Activated CD4-positive, alpha-beta T cell treated with anti-CD3 and anti-CD28 coated beads, Interleukin-2, Interleukin-4, amounts not matched to agents 100 ng/mL and 50 ng/mL, durations not matched to agents 16 hours and 8 hours (primary cell): ENCODE results near the gene EFNA4.

Experiments used
- DNase-seq: peaks from one replicate; pipeline ENCODE4 v3.0.0-alpha.2; 2020; ENCODE audit warnings: low spot score

Gene EFNA4

GRCh38 chr1:155073377-155074242 lies 10.1 kb downstream of the EFNA4 start:
- DNase-seq, result no peak

GRCh38 chr1:155075535-155075934 lies 12.0 kb downstream of the EFNA4 start:
- DNase-seq, result no peak

- no peak for DNase-seq
These were observed 12.8 kb downstream of the EFNA4 start for GRCh38 chr1:155076371-155076770.

DNA sequence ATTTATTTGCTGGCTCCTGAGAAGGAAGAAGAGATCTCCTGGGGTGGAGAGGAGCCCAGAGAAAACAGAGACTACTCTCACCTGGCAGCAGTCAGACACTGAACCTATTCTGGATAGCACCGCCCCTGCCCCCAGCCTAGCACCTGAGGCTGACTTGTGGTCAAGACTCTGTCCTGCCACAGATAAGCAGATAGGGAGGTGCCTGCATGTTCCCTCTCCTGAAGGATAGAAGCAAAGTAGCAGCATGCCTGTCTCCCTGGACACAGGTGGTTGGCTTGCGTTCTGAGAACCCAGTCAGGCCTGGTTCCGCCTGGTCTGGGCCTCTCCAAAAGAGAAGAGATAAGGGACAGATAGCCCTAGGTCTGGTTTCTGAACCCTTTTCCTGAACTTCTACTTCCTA lies 13.8 kb downstream of the EFNA4 start:
- DNase-seq, result no peak

GRCh38 chr1:155077758-155078445 lies 14.4 kb downstream of the EFNA4 start:
- no peak for DNase-seq

GRCh38 chr1:155078469-155079209 lies 15.1 kb downstream of the EFNA4 start, which contains the start of gene EFNA3:
Gene EFNA3 (plus strand): TSS chr1:155078837. CDS start chr1:155078942, 105 bp downstream.
- peak; percentile 56 for DNase-seq

GRCh38 chr1:155079210-155079486 lies 15.6 kb downstream of the EFNA4 start:
- DNase-seq, result no peak

DNA sequence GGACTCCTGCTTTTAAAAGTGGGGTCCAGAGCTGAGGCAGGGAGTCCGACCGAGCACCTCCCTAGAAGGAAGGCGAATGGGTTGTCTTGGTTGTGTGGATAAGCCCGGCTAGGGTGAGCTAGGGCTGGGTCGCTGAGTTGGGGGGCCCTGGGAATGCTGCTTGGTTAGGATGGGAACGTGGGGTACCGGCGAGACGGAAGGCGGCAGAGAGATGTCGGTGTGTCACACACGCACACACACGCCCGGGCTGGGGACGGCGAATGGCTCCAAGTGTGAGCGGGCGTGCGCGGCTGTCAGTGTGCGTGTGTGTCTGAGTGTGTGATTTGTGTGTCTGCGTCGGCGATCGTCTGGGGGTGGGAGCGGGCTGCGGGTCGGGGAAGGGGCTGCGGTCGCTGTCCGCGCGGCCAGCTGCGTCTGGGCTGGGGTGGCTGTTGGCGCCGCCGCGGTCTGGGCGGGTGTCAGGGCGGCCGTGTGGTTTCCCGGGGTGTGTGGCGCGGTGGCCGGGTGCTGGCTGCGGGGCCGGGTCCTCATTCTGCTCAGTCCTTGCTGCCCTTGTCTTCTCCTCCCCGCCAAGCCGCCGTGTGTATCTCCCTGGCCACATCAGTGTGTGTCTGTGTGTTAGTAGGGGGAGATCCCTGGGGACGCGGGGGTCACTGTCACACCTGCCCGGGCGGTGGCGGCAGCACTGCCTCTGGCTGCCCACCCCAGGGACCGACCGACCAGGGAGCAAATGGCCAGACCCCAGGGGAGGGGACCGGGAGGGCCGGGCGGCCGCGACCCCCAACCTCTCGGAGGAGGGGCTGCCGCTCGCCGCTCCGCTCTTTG lies 16.2 kb downstream of the EFNA4 start:
- no peak for DNase-seq

- DNase-seq, result no peak
These were observed 17.0 kb downstream of the EFNA4 start for GRCh38 chr1:155080312-155081228.

DNA sequence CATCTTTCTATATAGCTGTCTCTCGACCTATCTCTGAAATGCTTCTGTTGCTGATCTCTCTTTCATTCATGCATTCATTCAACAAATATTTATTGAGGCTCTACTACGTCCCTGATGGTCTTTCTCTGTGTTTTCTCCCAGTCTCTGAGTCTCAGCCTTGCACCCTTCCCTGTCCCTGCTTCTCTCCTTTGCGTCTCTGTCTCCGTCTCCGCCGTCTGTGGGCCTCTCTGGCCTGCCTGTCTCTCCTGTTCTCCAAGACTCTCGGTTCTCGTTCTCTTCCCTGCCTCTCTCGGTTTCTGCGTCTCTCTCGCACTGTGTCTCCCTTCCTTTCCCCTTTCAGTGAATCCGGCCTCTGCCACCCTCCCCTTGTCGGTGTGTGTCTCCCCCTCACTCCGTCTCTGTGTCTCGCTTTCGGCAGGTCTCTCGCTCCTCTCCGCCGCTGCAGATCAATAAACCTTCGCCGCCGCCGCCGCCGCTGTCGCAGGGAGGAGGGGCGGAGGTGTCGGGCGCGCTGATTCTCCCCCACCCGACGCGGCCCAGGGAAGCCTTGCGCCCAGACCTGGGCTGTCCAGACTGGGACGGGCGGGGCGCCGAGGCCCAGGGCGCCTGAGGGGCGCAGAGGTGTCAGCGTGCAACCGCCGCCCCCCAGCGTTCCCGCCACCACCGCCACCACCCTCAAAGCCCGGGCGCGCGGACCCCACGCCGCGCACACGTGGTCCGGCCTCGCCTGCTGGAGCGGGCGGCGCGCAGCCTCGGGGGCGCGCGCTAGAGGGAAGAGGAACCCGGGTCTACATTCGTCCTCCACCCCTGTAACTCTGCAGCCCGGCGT lies 18.1 kb downstream of the EFNA4 start:
- DNase-seq, result no peak

- no peak for DNase-seq
These were observed 18.9 kb downstream of the EFNA4 start for GRCh38 chr1:155082301-155083051.

DNA sequence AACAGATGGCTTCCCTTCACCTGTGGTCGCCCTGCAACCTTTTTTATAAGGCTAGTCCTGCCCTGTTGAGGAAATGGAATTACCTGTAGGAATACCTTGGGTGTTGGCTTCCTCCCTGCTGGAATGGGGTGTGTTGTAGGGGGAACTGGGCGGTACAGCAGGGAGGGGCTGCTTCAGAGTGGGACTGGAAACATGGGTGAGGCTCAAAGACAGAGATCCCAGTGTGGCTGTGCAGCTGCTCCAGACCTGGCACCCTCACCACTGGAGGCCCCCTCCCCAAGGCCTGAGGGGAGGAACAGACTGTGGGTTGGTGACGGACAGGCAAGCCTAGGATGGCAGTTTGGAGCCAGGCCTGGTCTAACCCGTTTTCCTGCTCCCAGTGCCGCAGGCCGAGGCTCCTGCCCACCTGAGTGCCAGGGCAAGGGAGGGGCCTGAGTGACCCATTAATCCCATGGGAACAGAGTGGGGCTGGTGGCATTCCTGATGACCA lies 19.6 kb downstream of the EFNA4 start:
- no peak for DNase-seq

DNA sequence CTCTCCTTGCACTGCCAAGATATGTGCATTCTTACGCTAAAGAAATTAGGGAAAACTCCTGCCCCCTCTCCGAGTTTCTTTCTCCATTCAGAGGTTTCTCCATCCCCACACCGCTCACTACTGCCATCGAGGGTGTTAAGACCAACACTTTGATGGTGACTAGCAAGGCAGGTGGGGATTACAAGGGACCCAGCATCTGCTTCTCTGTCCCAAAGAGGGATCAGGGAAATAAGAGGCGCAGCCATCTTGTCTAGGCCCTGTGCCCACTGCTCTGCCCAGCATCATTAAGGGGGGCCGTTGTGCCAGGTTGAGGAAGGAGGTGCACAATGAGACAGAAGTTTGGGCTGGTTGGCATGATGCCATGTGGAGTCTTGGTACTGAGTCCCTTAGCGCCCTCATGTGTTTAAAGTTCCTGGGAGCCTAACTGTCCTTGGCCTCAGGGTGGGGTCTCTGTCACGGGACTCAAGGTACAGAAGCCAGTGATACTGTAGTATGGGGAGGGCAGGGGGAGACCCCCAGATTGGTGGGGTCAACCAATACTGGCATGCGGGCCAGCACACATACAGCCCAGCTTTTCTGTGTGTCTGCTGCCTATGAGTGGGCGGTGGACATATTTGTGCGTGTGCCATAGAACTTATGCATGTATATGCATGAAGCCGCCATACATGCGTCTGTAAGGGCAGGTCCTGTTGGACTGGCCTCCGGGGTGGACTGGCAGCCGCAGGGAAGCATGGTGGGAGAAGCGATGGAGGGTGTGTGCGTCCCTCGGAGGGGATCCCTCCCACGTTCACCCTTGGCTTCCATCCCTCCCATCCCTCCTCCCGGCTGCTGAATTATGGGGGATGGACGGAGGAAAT lies 20.6 kb downstream of the EFNA4 start:
- DNase-seq, result no peak

DNA sequence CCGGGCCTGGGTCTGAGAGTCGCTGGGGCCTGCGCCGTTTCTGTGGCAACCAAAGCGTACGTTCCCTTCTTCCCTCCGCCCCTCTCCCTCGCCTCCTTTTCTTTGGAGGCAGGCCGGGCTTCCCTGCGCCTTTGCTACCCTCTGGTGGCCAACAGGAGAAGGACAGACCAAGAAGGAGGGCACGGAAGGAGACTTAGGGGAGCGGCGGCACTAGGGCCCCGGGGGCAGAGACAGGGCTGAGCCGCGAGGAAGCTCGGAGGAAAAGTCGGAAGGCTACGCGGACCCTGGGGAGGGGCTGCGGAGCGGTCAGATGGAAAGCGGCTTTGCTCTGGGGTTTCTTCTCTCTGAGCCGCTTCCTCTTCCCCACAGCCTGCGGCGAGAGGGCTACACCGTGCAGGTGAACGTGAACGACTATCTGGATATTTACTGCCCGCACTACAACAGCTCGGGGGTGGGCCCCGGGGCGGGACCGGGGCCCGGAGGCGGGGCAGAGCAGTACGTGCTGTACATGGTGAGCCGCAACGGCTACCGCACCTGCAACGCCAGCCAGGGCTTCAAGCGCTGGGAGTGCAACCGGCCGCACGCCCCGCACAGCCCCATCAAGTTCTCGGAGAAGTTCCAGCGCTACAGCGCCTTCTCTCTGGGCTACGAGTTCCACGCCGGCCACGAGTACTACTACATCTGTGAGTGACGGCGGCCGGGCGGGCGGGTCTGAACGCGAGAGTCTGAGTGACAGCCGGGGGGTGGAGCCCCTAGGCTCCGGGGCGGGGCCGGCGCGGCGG lies 21.4 kb downstream of the EFNA4 start:
- DNase-seq, result peak; percentile 94

GRCh38 chr1:155085504-155086127 lies 22.1 kb downstream of the EFNA4 start:
- DNase-seq, result peak; percentile 68

DNA sequence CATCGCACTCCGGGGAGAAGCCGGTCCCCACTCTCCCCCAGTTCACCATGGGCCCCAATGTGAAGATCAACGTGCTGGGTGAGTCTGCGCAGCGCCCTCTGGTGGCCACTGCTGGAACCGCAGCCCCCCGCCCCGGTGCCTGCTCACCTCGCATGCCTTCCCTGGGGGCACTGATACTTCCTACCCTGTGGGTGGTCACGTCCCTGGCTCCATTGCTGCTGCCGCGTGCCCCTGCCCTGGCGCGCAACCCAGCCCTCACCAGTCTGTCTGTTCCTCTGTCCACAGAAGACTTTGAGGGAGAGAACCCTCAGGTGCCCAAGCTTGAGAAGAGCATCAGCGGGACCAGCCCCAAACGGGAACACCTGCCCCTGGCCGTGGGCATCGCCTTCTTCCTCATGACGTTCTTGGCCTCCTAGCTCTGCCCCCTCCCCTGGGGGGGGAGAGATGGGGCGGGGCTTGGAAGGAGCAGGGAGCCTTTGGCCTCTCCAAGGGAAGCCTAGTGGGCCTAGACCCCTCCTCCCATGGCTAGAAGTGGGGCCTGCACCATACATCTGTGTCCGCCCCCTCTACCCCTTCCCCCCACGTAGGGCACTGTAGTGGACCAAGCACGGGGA lies 22.7 kb downstream of the EFNA4 start:
- peak; percentile 80 for DNase-seq
